Kidney glomerular epithelial cell (primary cell): Measurements from ENCODE around the gene ANO7.

Experiments
- DNase-seq: peaks from one replicate; lab custom pipeline; 2025; lab: John Stamatoyannopoulos, UW

The ANO7 gene

GRCh38 chr2:241252778-241253475, 64.5 kb downstream of the ANO7 start:
- no peak for DNase-seq

DNA sequence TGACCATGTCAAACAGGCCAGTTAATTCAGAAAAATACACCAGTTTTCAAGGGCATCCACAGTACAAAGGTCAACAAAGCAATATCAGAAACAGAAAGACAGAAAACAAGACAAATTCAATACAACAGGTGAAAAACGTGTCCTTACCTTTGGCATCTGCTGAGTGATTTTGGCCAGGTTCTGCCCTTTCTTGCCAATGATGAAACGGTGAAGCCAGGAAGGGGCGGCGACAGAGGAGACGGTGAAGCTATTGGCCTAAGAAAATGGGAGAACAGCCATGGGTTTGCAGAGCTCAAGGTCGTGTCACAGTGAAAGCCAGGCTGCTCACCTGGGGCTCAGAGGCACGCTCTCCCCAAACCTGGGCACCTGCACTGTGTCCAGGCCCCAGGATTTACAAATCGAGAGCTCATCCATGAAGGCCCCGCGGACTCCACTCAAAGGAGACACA, 66.5 kb downstream of the ANO7 start:
- DNase-seq = no peak

DNA sequence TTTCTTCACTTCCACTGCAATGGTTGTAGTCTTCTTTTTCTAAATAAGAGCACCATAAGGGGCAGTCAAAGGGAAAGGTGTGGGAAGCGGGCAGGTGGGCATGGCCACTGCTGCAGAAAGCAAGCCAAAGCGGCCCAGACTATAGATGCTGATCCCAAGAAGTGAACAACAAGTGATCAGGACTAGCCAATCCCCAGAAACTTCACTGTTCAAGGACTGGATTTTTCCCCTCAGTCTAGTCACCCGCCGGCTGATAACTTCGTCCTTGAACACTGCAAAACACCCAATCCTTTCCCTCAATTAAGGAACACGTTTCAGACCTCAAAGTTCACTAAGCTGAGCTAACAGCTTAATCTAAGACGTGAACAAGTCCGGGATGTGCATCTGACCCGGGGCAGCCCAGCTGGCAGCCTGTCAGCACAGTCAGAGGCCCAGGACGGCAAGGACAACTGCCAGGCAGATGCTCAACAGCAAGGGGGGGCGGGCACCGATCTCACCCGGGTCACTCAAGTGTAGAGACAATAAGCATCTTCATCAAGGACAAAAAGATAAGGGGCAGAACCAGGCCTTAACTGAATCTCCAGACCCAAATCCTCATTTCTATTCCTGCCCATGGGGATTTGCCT, 67.2 kb downstream of the ANO7 start:
- no peak for DNase-seq

DNA sequence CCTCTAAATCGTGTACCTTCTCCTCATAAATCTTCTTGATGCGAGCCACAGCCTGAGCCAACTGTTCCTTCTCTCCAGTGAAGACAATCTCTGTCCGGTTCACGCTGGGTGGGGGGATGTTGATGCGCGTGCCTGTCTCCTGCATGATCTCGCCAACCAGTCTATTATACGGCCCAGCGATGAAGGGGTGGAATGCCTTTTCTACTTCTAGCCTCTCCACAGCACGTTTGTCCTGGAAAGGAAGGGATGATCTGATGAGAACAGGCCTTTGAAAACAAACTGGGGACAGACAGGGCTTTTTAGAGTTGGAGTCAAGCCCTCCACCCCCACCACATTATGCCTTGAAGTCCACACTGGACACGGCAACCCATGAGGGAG, 67.7 kb downstream of the ANO7 start:
- DNase-seq = no peak

GRCh38 chr2:241257419-241258032, 69.0 kb downstream of the ANO7 start:
- DNase-seq = no peak

DNA sequence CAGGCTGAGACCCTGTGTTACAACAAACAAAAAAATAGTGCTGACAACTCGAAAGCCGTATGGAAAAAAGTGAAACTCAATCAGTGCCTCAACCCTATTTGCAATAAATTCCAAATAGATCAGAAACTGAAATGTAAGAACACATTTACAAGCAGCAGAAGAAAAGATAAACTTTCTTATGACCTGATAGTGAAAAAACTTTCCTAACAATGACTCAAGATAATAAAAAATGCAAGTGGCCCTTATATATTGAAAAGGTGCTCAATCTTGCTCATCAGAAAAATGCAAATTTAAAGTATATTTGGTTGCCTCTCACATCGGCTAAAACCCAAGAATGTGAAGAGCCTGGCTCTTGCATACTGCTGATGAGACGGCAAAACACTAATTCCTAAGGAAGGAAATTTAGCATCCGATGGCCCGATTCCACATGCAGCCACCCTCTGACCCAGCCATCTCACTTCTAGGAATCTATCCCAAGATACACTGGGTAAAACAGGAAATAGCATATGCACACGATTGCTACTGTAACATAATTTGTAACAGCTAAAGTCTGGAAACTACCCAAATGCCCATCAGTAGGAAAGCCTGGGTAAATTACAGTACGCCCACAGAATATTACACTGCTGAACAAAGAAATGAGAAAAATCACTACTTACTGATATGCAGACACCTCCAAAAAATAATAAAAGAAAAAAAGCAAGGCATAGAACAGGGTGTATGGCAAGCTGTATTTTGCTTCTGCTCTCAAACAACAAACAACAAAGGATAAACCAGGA, 70.2 kb downstream of the ANO7 start:
- DNase-seq = no peak

DNA sequence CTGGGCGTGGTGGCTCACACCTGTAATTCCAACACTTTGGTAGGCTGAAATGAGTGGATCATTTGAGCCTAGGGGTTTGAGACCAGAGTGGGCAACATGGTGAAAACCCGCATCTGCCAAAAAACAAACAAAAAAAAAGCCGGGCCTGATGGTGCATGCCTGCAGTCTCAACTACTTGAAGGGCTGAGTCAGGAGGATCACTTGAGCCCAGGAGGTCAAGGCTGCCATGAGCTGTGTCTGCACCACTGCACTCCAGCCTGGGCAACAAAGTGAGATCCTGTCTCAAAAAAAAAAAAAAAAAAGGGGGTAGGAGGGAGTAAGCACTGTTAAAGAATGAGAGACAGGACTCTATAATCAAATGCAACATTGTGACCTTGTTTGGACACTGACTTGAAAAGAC, 72.4 kb downstream of the ANO7 start:
- DNase-seq = no peak

- DNase-seq = no peak
Measured at GRCh38 chr2:241261628-241262027, 73.2 kb downstream of the ANO7 start.

- DNase-seq = no peak
Measured at GRCh38 chr2:241263061-241263460, 74.6 kb downstream of the ANO7 start.

DNA sequence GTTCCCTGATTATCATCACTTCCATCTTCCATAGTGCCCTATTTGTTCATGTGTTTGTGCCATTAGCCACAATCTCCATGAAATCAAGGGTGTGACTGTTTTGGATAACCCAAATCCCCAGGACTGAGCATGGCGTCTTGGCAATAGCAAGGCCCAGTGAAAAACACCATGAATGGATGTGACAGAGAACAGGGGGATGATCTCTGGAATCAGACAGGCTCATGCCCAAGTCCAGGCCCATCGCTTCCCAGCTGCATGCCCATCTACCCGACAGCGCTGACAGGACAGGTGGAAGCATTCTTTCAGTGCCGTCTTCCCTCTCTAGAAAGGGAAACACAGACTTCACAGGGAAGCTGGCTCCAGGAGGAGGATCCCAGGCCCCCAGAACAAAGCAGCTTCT, 77.0 kb downstream of the ANO7 start:
- no peak for DNase-seq

- no peak for DNase-seq
Measured at GRCh38 chr2:241267249-241268067, 79.0 kb downstream of the ANO7 start.

- no peak for DNase-seq
Measured at GRCh38 chr2:241268306-241268705, 79.8 kb downstream of the ANO7 start.

DNA sequence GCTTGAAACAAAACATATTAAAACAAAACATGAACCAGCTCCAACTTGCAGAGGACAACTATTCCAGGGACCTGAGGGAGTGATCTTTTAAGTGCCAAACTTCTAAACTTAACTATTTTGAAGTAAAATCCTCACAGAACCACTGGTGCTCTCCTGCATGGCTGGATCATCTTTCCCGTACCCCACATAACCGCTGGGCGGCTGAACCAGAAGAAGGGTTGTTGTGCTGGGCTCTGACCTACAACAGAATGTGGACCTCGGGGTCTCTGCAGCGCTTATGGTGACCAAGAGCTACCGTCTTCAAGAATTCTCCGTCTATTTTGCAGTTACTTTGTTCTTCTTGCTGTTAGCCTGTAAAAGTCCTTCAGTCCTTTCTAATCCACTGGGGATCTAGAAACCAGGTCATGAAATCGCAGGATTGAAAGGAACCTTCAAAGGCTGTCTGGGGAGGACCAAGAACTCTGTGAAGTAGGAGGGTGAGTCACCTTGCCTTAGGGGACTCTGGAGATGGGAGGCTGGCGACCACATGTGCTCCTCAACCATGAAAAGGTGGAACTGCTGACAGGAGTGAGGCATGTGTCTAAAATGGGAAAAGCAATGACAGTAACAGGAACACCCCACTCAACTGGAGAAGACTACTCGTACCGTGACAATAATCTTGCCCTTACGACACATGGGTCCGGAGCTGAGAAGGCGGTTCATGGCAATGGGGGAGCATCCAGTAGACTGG, 80.4 kb downstream of the ANO7 start:
- no peak for DNase-seq

- DNase-seq = no peak
Measured at GRCh38 chr2:241269707-241270520, 81.4 kb downstream of the ANO7 start.

GRCh38 chr2:241270531-241270930, 82.1 kb downstream of the ANO7 start:
- DNase-seq = no peak

DNA sequence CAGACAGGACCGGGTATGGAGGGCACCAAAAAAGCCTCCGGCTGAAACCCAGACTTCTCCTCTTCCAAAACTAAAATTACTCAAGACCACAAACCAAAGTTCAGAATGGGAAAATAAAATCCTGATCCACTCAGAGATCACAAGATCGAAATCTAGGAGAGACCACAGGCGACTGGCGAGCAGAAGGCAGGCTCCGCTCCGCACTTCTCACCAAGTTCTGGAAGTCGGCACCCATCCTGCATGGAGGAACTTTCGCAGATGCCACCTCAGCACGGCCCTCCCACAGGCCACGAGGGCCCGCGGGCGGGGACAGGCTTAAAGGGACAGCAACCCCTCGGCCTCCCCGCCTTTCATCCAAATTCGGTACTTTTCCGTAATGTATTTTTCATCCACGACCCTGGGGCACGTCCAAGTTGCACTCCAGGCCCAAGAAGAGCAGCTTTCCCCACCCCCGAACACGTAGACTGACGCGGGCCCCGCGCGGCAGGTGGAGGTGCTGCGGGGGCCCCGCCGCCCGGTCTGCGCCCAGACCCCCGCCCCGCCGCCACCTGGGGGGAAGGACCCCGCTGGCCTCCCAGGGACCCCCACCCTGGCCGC, 83.3 kb downstream of the ANO7 start:
- DNase-seq = peak; percentile 38

DNA sequence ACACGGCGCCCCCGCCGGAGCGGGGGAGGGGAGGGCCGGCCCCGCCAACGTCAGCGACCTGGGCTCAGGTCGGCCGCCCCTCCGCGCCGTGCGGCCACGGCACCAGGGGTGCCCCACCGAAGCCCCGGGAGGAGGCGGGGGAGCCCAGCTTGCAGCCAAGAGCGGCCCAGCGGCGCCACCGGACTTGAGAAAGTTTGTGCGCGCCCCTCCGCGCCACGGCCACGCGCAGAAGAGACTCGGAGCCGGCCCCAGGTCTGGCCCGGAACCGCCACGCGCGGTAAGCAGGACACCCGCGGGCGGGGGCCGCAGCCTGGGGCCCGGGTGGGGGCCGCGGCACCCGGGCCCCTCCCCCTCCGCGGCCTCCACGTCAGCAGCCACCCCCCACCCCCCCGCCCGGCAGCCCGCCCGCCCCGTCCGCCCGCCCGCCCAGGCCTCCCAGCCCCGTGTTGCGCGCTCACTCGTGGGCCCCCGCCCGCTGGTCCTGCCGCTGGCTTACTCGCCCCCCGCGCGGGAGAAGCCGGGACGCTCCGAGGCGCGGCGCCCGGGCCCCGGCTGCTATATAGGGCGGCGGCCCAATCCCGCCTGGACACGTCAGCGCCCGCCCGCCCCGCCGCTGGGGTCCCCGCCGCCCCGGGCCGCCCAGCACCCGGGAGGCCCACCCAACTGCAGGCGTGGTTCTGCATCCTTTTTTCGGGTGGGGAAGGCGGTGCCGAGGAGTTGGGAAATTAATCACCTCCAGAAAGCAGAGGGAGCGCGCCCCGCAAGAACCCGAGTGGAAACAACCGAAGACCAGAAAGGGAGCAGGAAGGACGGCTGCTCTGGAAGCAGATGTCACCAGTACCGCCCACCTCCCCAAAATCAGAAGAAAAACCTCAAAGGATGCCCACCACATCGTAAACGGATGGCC, 84.1 kb downstream of the ANO7 start:
- no peak for DNase-seq

DNA sequence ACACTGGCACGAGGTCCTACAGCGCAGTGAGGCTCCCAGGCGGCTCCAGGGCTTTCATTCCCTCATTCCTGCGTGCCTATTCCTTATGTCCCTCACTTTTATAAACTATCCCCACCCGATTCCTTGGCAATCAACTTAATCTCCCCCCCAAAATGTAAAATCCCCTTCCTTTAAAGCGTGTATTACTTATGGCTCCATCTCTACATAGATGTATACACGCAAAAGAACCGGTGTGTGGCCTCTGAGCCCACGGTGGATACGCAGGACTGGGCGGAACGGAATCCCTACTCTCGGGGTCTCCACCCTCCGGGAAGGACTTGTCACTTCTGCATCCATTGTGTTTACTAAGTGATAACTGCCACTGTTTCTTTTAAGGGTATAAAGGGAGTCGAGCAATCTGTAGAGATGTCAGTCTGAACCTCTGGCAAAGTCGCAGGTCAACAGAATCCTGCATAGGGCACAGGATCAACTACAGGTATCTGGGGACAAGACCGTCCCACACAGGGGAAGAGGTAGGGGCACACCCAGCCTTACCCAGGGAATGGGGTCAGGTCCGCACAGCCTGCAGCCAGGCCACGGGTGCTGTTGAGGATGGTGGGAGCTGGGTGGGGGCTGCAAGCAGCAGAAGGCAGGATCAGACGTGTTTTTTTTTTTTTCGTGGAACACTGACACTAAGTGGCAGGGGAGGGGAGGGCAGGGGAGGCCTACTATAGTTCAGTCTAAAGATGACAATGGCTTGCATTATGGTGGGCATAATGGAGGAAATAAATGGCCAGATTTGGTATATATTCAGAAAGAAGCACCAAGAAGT, 84.9 kb downstream of the ANO7 start:
- DNase-seq = no peak
